LoVo (cell line): ENCODE results near the gene KIAA1210.

Experiments used
- DNase-seq: peaks from one replicate; pipeline ENCODE4 v3.0.0-alpha.2; 2016; ENCODE audit warnings: low spot score

Gene KIAA1210

DNA sequence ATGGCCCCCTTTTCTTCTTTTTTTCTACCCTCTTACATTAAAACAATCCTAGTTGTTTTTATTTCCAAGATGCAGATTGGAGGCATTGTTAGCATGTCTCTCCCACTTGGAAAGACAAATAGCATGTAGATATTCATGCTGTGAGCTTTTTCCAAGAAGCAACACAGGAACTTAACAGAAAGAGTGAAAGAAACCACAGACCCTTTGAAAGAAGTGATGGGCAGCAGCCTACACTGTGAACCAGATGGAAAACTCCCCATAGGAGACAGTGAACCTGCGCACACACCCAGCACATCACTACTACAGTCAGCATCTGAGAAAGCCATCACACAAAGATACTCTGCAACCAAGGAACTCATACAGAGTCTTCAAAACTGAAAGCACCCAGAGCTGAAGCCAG, 37.0 kb downstream of the KIAA1210 start:
- no peak for DNase-seq

DNA sequence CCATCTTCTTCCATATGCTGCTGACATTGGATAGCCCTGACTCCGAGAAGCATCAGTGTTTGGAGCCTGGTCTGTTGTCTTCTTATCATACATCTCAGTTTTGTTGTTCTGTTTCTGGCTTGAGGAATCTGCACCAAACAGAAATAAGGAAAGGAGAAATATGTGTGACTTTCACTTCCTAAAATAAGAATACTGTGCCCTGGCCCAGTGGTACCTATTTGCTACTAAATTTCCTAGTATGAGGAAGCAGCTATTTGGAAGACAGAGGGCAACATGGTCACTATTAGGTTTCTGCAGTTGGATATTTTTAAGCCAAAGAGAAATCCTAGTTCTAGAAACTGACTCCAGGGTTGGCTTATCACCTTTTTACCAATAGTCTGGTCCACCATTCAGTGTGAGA, 38.0 kb downstream of the KIAA1210 start:
- no peak for DNase-seq

DNA sequence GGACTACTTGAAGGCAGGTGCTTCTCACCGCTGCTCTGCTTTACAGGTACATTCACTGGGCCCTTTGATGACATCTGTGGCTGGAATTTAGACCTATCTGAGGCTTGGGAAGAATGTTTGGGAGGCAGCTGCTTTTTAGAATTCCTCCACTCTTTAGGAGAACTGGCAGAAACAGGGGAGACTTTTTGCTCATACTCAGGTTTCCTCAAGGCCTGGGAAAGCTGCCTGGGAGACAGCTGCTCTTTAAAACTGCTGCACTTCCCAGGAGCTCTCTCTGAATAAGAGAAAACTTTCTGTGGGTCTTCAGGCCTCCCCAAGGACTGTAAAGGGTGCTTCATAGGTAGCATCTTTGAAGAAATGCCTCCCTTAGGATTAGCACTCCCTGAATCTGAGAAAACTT, 40.5 kb downstream of the KIAA1210 start:
- no peak for DNase-seq

DNA sequence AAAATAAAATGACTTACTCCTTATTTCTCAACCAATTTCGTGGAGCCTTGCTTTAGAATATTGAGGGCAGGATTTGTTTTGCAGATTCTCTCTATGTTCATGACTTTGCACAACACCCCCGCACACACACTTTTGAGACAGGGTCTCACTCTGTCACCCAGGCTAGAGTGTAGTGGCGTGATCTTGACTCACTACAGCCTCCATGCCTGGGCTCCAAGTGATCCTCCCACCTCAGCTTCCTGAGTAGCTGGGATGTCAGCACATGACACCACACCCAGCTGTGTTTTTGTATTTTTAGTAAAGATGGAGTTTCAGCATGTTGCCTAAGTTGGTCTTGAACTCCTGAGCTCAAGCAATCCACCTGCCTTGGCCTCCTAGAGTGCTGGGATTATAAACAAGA, 42.8 kb downstream of the KIAA1210 start:
- no peak for DNase-seq

DNA sequence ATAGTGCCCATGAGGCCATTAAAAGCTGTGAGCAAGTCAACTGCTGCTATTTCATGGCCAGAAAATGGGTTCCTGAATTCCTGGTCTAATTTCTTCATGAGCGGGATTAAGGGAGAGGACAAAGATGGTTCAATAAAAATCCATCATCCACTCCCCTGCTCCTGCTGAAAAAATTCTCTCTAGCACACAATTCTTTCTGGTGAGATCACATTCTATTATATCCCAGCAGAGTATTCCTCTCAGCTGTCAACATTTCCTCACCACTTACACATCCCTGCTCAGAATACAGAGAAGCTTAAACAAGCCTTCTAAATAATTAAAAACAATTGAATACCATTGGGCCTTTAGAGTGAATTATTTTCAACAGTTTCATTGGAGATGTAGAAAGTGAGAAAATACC, 45.3 kb downstream of the KIAA1210 start:
- DNase-seq, result no peak

DNA sequence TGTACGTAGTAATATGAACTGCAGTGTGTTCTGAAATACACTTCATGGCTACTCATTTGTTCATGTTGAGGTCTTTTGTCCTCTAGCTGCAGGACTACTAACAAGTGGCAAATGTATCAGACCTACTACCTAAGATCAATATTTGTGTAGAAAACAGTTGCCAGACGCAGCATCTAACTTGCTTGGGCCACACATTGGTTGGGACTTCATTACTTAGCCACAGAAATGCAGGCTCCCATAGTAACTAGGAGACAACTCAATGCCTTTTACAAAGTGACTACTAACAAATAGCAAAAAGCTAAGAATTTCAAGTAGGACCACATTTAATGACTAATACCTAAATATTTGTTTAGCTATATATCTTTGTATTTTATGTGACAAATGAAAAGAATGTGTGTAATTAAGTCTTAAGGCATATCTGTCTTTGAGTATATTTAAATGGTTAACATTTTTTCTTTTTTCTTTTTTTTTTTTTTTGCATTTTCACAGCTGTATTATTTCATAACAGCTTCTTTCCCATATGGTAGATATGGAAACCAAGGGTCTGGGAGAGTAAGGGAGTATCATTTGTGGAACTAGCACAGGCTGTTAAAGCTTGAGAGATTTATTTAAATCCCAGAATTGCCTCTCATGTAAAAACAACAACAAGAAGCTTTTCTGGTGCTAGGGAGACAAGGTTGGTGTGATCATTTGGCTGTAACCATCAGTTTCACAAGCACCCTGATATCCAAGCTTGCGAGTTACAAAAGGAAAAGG, 52.2 kb downstream of the KIAA1210 start:
- no peak for DNase-seq

DNA sequence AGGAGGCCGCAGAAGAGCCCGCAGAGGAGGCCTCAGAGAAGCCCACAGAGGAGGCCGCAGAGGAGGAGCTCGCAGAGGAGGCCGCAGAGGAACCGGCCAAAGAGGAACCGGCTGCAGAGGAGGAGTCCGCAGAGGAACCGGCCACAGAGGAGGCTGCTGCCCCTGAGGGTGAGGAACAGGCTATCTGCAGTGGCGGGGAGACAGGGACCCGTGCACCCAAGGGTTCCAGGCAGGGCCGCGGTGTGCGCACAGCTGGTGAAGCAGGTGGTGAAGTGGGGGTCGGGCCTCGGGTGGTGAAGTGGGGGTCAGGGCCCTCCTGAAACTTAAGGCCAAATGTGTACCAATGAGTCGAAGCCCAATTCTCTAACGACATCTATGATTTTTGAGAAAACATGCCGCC, 53.7 kb downstream of the KIAA1210 start:
- DNase-seq, result no peak

DNA sequence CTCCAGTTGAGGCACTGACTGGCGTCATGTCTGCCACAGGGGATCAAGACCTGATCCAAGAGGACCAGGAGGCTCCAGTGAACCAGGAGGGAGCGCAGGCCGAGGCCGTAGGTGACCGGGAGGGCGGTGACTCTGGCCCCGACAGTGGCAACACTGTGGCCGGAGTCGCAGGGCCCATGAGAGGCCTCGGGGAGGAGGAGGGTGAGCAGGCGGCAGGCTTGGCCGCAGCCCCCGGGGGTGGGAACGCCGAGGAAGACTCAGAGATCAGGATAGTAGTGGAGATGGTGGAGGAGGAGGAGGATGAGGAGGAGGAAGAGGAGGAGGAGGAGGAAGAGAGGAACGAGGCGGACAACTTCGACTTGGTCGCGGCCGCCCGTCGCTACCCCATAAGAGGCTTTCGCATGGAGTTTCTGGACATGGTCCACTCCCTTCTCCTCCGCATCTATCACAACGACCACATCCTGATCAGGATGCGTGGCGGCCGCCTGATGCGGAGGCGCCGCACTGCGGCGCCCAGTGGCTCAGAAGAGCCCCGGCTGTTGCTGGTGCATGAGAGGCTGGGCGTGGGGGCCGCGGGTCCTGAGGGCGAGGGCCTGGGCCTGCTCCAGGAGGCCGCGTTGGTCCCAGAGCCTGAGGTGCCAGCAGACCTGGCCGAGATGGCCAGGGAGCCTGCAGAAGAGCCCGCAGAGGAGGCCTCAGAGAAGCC, 54.3 kb downstream of the KIAA1210 start:
- DNase-seq, result no peak

DNA sequence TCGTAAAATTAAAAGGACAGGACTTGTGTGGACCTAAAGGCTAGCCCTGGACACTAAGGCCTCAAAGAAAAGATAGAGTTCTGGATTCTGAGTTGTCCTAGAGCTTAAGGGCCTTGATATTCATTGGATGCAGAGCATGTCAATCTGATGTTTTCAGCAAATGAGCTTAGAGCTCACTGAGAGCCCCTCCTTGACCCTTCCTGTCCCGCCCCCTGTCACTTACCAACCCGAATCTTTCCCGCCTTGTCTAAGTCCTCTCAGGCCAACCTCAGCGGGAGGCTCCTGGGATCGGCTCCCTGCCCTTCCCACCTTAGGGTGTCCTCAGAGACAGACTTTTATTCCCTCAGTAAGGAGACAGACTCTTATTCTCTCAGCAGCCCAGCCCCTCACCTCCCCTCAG, 54.9 kb downstream of the KIAA1210 start, which contains the start of gene CT47C1:
Gene CT47C1, plus strand, starts transcription at position 250 of the 400 bp plus-strand sequence. CDS start 233 bp downstream, outside the sequence.
- DNase-seq, result no peak

DNA sequence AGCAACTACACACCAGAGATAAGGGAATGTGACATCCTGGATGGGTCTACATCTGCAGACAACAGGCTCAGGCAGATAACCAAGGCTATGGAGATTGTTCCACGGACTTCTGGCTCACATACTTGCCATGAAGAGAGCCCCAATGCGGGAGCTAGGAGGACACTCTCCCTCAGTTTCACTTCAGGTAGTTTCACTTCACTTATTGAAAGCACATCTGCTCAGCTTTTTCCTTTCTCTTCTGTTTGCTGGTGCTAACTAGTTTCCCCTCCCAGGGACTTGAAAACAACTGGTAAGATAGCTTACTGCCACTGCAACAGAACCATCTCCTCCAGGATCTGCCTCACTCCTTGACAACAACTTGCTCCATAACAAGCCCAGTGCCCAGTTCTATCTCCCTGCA, 56.2 kb downstream of the KIAA1210 start:
- no peak for DNase-seq

DNA sequence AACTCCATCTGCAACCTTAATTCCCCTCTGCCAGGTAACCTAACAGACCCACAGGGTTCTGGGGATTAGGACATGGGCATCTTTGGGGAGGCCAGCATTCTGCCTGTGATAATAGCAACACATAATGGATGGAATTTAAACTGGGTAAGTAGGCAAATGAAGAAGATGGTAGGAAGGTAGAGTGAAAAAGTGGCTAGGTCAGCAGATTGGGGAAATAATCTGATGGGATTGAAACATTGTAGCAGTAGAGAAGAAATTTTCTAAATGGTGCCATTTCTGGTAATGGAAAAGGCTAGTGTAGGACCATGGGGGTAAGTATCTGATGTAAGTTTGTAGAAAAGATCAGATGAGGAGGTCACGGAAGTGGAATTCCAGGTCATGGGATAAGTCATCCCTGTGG, 57.9 kb downstream of the KIAA1210 start:
- no peak for DNase-seq

DNA sequence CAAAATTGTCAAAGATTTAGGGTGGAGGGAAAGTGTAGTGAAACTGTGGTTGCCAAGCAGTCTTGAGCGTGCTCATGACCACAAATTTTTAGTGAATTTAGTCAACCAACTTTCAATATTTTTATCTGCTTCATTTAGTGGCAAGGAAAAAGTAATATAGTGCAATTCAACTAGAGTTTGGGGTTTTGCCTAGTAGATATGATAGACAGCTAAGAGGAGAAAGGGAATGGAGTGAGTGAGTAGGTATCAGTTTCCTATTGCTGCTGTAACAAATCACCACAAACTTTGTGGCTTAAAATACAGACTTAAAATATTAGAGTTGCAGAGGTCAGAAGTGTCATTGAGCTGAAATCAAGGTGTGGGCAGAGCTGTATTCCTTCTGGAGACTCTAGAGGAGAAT, 58.5 kb downstream of the KIAA1210 start:
- no peak for DNase-seq

DNA sequence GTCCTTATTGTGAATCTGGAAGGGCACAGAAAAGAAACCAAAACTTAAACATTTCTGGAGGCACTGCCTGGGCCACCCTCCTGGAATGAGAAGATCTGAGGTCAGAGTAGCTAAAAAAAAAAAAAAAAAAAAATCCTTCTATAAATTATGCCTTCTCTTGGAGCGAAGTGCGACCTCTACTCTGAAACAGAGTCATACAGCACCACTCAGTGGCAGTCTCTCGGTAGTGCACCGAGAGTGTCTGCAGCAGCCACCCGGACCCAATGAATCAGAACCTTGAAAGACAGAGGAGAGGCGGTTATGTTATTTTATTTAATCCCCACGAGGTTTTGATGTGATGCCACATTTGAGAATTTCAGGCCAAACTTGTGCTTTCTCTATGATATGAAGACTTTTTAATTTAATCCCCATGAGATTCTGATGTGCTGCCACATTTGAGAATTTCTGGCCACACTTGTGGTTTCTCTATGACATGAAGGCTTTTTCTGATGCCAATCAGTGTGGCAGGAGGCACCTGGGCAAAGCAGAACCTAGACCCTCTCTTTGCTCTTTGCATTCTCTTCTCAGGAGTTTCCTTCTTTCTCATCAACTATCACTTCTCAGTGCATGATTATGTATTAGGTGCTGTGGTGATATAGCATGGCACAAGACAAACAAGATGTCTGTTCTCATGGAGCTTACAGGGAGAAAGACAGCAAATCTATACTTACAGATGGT, 60.4 kb downstream of the KIAA1210 start:
- DNase-seq, result peak; percentile 35

DNA sequence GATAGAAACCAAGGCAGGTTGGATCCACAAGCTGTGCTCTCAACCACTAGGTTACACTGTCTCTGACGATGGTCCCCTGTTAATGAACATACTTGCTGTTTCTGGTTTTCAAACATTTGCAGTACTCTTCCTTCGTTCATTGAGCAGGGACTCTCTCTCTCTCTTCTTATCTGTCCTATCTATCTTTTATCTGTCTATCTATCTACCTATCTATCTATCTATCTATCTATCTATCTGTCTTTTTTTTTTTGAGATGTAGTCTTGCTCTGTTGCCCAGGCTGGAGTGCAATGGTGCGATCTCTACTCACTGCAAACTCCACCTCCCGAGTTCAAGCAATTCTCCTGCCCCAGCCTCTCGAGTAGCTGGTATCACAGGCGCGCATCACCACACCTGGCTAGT, 64.2 kb downstream of the KIAA1210 start:
- no peak for DNase-seq

DNA sequence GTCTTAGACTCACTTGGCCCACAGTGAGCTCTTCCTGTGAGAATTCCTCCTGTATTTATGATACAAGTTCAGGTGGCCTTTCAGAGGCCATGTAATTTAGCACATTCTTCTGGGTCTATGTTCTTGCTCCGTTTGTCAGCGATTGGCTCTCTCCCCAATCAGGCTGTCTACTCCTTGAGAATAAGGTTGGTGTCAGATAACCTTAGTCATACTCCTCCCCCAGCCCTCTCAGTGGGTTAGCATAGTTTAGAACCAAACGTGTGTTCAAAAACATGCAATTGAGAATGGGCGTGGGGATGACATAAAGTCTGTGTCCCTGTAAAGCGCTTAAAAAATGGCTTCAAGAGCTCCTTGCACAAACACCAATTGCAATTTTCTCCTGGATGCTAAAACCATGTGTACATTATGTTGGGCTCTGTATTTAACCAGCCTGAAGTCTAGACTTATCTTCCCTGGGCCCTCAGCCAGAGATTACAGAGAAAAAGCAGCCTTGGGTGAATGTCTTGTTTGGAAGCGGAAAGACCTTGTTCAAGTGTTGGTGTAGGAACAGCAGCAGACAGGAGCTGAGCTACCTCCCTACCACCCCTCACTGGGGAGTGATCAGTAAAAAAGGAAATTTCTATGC, 64.8 kb downstream of the KIAA1210 start:
- DNase-seq, result no peak

DNA sequence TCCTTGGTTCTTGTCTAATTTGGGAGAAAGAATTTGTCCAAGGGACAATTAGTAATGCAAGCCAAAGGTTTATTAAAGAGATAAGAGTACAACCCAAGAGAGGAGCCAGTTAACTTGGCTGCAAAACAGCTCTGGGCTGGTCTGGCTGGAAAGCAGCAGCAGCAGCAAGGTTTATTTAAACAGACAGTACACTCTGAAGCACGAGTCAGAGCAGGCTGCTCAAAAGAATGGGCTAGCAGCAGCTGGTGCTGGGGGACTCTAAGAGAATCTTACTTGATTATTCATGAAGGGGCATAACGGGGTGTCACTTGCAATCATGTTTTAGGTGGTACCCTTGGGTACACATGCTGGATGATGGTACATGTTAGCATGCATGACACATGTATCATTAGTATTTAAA, 71.9 kb downstream of the KIAA1210 start:
- DNase-seq, result no peak

DNA sequence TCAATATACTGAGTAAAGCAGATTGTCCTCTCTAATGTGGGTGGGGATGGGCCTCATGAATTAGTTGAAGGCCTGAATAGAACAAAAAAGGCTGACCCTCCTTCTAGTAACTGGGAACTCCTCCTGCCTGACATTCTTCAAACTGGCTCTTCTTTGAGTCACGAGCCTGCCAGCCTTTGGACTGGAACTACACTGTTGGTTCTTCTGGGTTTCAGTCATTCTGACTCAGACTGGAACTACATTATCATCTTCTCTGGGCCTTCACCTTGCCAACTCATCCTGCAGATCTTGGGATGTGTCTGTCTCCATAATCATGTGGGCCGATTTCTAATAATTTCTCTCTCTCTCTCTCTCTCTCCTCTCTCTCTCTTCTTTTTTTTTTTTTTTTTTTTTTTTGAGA, 81.7 kb downstream of the KIAA1210 start:
- DNase-seq, result no peak

DNA sequence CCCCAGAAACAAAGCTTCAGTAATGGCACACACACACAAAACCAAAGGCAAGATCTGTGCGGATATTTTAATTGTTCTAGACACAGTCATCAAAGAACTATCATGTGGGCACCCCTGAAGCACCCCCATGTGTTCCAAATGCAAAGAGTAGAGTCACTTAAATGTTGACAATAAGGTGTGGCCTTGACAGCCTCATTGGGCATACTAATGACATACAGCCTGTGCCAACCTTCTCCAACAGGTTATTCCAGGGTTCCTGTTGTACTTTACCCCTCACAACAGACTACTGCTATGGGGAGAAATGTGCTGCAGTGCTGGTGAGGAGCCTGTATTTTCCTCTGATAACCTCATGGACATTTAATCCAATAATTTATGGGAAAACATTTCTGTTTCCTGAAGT, 84.6 kb downstream of the KIAA1210 start:
- DNase-seq, result no peak

DNA sequence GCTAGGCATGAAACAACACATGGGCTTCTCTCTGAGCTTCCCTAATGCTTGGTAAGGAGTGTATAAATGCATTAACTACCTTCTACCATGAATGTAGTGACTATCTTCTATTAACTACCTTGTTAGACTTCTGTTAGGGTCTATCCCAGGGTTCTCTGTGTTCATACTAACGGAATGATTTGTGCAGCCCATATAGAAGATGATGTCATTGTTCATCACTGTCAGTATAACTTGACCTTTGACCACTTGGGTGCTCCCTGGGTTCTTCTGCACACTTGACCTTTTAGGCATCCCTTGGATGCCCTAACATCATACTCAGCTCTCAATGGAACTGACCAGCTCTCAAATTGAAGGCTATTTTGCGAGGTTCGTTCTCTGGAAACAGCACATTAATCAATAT, 85.6 kb downstream of the KIAA1210 start:
- no peak for DNase-seq

DNA sequence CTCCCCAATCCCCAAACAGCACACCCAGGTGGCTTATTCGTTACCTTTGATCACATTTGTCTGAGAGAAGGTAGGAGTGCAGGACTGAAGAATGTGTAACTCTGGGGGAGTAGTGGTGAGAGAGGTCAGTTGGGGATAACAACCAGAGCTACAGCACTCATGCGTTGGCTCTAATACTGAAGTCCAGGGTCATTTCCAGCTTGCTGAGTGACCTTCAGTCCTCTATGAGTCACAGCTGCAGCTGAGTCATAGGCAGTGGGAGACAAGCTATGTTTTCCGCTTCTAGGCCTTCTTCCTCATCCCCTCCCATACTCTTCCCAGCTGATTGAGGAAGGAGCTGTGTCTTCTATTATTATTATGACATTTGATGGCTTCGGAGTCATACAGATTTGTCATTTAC, 86.4 kb downstream of the KIAA1210 start:
- DNase-seq, result peak; percentile 61

DNA sequence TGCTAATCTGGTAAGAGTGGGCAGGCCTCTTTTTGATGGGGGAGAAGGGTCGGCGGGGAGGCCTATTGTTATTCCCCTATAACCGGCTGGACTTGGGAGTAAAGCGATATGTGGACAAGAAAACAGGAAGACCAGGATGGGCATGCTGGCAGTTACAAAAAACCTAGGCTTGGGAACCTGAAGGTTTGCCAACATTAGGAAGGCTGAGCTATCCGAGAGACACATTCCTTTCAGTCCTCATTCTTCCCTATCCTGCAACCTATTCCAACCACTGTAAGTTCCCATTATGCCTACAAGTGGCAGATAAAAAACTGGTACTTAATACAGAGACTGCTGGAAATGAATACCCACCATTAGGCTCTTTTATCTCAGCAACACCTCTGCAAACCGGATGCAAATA, 87.2 kb downstream of the KIAA1210 start:
- no peak for DNase-seq
